HG02981 (cell line): ENCODE measurements around the gene HES5.
"Not testable (repeated sequence)": the region's sequence is repeated elsewhere in the genome, so short reads cannot be mapped to it uniquely, and the experiment has no call there.

Source experiments
- ATAC-seq: cut with Tn5 transposase; IDR thresholded peaks from one replicate; pipeline ENCODE4 v1.9.1; 2021; ENCODE audit warnings: mild to moderate bottlenecking, moderate library complexity; ENCODE audit not compliant: unreplicated experiment

HES5 gene

DNA sequence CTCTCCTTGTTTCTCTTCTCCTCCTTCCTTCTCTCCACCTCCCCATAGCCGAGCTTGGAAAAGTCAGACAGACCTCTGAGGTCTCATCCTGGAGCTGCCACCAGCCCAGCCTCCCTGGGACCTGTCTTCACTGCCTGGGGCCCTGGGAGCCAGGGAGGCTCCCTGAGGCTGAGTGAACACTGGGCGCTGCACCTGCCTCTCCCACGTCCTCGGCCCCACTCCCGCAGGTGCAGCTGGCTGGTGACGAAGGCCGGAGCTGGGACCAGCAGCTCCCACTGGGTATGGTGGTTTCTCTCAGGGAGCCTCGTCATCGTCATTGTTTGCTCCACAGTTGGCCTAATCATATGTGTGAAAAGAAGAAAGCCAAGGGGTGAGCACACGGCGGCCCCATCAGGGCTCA, 31.4 kb upstream of the HES5 start:
- no peak for ATAC-seq

- ATAC-seq = no peak
These were observed 30.4 kb upstream of the HES5 start for GRCh38 chr1:2560299-2561073.

DNA sequence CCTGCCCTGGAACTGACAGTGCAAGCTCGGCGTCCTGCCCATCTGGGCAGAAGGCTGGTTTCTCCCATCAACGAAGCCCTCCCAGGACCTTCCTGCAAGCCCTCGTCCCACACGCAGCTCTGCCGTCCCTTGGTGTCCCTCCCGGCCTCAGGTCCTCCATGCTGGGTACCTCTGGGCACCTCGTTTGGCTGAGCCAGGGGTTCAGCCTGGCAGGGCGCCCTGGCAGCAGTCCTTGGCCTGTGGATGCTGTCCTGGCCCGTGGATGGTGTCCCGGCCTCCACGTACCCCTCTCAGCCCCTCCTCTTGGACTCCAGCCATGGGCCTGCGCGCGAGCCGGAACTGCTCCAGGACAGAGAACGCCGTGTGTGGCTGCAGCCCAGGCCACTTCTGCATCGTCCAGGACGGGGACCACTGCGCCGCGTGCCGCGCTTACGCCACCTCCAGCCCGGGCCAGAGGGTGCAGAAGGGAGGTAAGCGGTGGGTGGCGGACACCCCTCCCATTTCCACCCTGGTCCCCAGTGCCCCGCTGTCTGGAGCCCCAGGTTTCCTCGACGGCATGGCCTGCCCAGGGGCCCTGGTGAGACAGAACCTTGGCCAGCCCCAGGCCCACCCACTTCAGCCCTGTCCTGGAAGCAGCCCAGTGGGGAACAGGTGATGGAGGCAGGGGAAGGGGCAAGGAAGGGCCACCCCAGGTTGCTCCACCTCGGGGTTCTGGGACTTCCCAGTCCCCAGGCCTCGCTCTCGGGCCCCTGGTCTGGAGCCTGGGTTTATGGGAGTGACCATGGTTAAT, 29.6 kb upstream of the HES5 start:
- no peak for ATAC-seq

GRCh38 chr1:2558861-2559260, 28.8 kb upstream of the HES5 start:
- no peak for ATAC-seq

- no peak for ATAC-seq
These were observed 28.4 kb upstream of the HES5 start for GRCh38 chr1:2558420-2558819.

GRCh38 chr1:2557482-2558400, 27.7 kb upstream of the HES5 start:
- no peak for ATAC-seq

DNA sequence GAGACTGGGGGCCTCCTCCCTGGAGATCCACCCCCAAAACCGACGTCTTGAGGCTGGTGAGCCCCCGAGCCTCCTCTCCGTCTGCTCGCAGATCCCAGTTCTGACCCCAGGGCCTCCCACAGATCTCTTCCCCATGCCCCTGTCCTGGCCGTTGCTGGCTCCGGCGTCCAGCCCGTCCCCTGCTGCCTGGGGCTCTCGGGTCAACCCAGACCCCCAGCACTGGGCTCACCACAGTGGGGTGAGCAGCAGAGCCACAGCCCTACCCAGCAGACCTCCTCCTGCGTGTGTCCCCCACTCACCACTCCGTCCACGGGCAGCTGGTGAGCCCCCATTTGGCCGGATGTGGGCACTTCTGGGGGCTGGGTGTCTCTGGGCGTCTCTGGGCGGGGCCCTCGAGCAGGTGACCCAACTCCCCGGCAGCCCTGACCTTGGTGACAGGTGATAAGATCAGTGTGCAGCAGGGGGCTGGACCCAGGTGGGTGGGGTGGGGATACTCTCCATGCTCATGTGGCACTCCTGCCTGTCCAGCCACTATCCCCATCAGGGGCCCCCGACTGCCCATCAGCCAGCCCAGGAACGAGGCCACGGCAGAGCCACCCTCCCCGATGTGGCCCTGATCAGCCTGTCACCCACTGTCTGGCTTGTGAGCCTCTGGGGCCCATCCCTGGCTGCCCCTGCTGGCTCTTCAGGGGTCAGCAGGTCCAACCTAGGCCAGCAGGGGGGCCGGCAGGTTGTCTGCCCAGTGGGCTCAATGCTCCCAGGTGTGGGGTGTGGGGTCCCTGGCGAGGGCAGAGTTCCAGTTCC, 26.8 kb upstream of the HES5 start:
- ATAC-seq = no peak

DNA sequence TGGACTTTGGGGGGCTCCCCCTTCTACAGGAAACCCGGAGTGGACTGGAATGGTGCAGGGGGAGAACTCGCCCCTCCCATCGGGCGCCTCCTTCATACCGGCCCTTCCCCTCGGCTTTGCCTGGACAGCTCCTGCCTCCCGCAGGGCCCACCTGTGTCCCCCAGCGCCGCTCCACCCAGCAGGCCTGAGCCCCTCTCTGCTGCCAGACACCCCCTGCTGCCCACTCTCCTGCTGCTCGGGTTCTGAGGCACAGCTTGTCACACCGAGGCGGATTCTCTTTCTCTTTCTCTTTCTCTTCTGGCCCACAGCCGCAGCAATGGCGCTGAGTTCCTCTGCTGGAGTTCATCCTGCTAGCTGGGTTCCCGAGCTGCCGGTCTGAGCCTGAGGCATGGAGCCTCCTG, 26.2 kb upstream of the HES5 start, which contains the start of gene TNFRSF14:
TSS of gene TNFRSF14 (plus strand) at position 95 of the 401 bp plus-strand sequence. CDS start at position 389, 294 bp downstream.
- peak; percentile 33 for ATAC-seq

GRCh38 chr1:2555634-2556276, 25.7 kb upstream of the HES5 start:
- peak; percentile 43 for ATAC-seq

DNA sequence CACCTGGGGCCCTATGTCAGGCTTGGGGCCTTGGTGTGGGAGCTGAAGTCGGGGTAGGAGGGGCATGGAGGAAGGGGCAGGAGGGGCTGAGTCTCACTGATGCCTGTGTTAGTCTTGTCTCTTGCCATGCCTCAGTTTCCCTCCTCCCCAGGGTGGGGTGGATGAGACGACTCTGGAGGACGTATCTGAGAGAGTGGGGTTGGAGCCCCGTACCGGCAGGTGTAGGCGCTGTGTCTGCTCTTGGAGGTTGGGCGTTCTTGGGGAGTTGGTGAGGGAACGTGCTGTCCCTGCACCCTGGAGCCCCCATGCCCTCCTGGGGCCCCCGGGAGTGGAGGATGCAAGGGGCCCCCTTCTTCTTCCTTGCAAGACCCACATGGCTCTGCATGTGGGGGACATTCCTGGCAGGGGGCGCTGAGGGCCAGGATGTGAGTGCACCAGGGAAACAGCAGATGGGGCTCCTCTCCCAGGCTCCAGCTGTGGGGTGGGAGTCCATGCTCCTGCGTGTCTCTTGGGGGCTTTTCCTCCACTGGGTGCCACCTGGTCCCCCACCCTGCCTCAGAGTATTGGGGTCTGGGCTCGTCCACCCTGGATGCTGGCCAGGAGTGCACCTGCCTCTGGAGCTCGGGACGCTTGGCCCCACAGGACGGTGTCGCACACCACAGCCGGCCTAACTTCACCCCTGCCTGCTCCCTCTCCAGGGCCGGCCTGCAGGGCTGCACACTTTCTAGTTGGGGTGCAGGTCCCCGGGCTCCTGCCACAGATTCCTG, 24.7 kb upstream of the HES5 start:
- no peak for ATAC-seq

- no peak for ATAC-seq
These were observed 24.0 kb upstream of the HES5 start for GRCh38 chr1:2553871-2554620.

GRCh38 chr1:2553076-2553475, 23.0 kb upstream of the HES5 start:
- not testable (repeated sequence) for ATAC-seq

DNA sequence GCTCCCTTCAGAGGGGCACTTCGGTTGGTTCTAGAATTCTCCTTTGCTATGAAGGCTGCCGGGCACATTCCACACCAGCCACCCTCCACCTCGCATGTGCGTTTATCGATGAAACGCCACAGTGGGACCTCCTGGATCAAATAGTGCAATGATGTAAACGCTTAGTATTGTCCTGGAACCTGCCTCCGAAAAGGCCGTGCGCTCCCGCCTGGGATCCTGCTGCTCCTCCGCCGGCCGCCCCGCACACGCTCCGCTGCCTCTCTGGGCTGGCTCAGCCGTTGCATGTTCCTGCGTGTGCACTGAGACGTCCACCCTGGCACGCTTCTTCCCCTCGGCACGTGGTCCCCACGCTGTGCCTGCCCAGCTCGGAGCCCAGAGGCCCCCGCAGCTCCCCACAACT, 22.1 kb upstream of the HES5 start:
- ATAC-seq = no peak

DNA sequence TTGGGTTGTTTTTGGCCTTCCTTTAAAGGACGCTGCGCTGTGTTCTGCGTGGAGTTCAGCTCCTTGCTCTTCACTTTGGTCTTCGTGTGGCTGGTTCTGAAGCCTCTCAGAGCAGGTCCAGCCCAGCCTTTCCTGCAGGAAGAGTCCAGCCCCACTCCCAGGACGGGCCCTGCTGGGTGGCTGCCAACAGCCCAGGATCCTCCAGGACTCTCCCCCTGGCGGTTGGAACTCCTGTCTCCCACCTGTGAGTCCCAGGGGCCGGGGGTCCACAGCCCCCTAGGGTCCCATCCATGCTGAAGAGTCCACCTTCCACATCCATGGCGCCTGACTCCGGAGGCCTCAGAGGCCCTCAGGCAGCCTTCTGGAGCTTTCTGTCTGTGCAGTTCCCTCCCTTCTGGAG, 21.5 kb upstream of the HES5 start:
- ATAC-seq = not testable (repeated sequence)

GRCh38 chr1:2550309-2550861, 20.3 kb upstream of the HES5 start:
- not testable (repeated sequence) for ATAC-seq

GRCh38 chr1:2549367-2550029, 19.4 kb upstream of the HES5 start:
- ATAC-seq = not testable (repeated sequence)

DNA sequence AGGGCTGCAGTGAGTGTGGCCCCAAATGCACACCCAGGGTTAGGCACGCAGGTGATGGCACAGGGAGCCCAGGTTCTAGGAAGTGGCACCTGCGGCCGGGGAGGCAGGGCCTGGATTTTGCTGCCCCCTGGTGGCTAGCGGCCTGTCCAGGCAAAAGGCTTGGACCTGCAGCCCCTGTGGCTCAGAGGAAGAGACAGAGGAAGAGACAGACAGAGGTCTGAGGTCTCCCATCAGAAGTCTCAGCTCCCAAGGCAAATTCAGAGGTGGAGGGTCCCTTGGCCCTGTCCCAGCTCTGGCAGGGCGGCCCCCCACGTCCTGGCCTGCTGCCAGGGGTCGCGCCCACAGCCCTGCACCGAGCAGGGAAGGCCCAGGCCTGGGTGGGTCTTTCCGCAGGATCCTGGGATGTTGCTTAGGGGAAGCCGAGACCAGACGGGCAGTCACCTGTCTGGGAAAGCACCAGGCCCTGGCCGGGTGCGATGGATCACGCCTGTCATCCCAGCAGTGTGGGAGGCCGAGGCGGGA, 18.1 kb upstream of the HES5 start:
- peak; percentile 15 for ATAC-seq
